Karpas-422 (cell line): ENCODE measurements around the gene HOXB6. TPM values are rescaled to one million over a fixed set of nuclear protein-coding genes. Genes with fewer than 3 reads are reported as not detected.

ENCODE experiments used
- DNase-seq: peaks from one replicate; pipeline ENCODE4 v3.0.0-alpha.2; 2015
- H2AFZ ChIP-seq: fragments of 200-600 bp; sonication (generic); 2 replicates; pipeline ENCODE4 v1.6.1; 2014; ENCODE audit warnings: antibody characterized with exemption, low read length, mixed read lengths
- H3K27ac ChIP-seq: fragments of 200-600 bp; sonication (generic); 2 replicates; pipeline ENCODE4 v1.5.1; 2014; ENCODE audit warnings: mild to moderate bottlenecking, low read length, moderate library complexity
- H3K27me3 ChIP-seq: fragments of 200-600 bp; sonication (generic); 2 replicates; pipeline ENCODE4 v1.6.1; 2014; ENCODE audit warnings: low read length, mixed read lengths
- H3K36me3 ChIP-seq: fragments of 200-600 bp; sonication (generic); 2 replicates; pipeline ENCODE4 v1.6.1; 2014; ENCODE audit warnings: low read length, mixed read lengths; ENCODE audit not compliant: insufficient read depth
- H3K4me1 ChIP-seq: fragments of 200-600 bp; sonication (generic); 2 replicates; pipeline ENCODE4 v1.6.1; 2014; ENCODE audit warnings: mild to moderate bottlenecking, low read length, mixed read lengths
- H3K4me2 ChIP-seq: fragments of 200-600 bp; sonication (generic); 2 replicates; pipeline ENCODE4 v1.6.1; 2014; ENCODE audit warnings: low read length, low read depth, mild to moderate bottlenecking; ENCODE audit not compliant: poor library complexity, severe bottlenecking
- H3K4me3 ChIP-seq: fragments of 200-600 bp; sonication (generic); 2 replicates; pipeline ENCODE4 v1.5.1; 2014; ENCODE audit warnings: mild to moderate bottlenecking, antibody characterized with exemption, low read length, mixed read lengths
- H3K79me2 ChIP-seq: fragments of 200-600 bp; sonication (generic); 2 replicates; pipeline ENCODE4 v1.6.1; 2014; ENCODE audit warnings: mild to moderate bottlenecking, low read length, mixed read lengths
- H3K9ac ChIP-seq: fragments of 200-600 bp; sonication (generic); 2 replicates; pipeline ENCODE4 v1.6.0; 2014; ENCODE audit warnings: low read length
- H3K9me2 ChIP-seq: fragments of 200-600 bp; sonication (generic), shearing (Covaris generic); replicated peaks from 2 replicates; pipeline ENCODE4 v1.6.0; 2014; ENCODE audit warnings: mild to moderate bottlenecking, low read length, moderate library complexity; ENCODE audit not compliant: insufficient read depth
- H3K9me3 ChIP-seq: fragments of 300-700, 200-600 bp; sonication (generic); 2 replicates; pipeline ENCODE4 v1.6.1; 2014; ENCODE audit warnings: low read length, mixed read lengths
- H4K20me1 ChIP-seq: fragments of 200-600 bp; sonication (generic); 2 replicates; pipeline ENCODE4 v1.6.1; 2014; ENCODE audit warnings: mild to moderate bottlenecking, antibody characterized with exemption, low read length, low read depth; ENCODE audit not compliant: insufficient read depth
- total RNA-seq: library from RNA; depleted of rRNA; stranded (reverse); fragments of >200 nt; shearing (Covaris generic); gene quantifications from 2 replicates; pipeline ENCODE4 v1.2.3, GENCODE V29; 2014; ENCODE audit warnings: low replicate concordance

Gene HOXB6
- total RNA-seq, 1 experiment from 2014 or later, result 0.48 TPM

DNA sequence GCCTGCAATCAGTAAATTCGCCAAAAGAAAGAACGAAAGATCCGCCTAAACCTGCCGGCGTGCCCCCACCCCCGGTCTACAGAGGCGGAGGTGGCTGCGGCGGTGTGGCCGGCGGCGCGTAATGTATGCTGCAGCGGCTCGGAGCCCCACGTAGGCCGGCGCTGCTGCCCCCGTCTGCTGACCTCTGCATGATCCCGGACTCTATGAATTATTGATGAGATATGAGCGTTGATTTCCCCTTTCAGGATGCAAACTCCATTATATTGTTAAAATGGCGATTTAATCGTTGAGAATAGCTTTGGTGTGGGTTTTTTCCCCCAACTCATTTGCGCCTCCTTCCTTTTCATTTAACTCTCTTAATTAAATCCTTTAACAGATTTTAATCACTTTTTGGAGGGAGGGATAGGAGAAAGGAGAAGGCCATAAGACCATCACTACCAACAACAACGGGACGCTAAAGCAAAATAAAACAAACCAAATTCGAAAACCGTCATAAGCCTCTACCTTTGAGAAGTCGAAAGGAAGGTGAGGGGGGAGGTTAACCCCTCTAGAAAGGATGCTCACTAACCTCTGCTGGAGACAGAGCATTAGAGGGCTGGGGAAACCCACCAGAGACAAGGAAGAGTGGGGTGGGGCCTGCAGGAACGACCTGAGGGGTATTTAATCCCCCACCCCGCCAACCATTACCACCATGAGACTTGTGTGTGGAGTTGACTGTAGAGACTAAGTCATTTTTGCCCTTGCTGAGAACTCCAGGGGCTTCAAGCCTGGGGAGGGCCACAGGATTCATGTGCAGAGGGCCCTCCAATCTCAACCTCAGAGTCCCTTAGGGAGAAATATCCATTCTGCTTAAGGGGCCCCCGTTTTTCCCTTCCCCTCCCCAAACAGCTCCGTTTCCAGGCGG lies 18.2 kb downstream of the HOXB6 start:
- no peak overlapping the region for H3K27ac ChIP-seq
- H3K9me3 ChIP-seq, result no peaks in the 10 kb centered on the region
- no peaks in the 10 kb centered on the region for H3K79me2 ChIP-seq
- peak overlapping the region; percentile 68; the same call in 1 of the 2 replicates for H3K4me3 ChIP-seq
- no peaks in the 10 kb centered on the region for H3K36me3 ChIP-seq
- H3K9ac ChIP-seq, result peak overlapping the region; percentile 59
- H3K4me1 ChIP-seq, result peaks cover 19% of the 10 kb centered on the region
- H4K20me1 ChIP-seq, result no peaks in the 10 kb centered on the region
- H3K4me2 ChIP-seq, result peak overlapping the region; percentile 80
- H3K27me3 ChIP-seq, result peaks cover 4% of the 10 kb centered on the region; the same call in 1 of the 2 replicates
- DNase-seq, result no peak
- no peaks in the 10 kb centered on the region for H3K9me2 ChIP-seq
- peak overlapping the region; percentile 86; the same call in 1 of the 2 replicates for H2AFZ ChIP-seq

DNA sequence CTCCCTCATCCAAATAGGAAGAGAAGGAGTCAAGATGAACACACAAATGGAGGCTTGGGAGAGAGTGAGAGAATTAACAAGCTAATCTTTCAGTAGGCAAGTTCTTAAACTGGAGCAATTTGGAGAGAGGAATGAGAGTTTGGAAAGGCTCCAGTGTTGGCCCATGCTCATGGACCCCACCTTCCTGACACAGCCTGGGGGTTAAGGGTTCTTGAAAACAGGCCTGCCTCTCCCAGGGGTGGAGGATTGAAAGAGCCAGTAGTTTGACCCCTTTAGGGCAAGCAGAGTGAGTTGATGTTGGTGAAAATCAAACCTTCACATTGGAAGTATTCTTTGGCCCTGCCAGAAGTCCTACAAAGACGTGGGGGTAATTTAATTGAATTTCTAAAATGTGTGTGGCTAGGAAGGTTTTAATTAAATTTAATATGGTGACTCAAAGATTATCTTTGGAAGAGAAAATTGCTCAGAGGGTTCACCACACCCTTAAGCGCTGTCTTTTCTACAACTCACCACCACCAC lies 20.5 kb downstream of the HOXB6 start:
- Histone ChIP-seq H3K4me3 (no peak overlapping the region), H3K79me2 (no peaks in the 10 kb centered on the region), H3K27me3 (peaks cover 4% of the 10 kb centered on the region; the same call in 1 of the 2 replicates), H2AFZ (no peak overlapping the region), H3K4me1 (peaks cover 21% of the 10 kb centered on the region), H3K4me2 (no peak overlapping the region), H3K9me3 (no peaks in the 10 kb centered on the region), H3K9ac (no peak overlapping the region), H3K27ac (no peak overlapping the region), H3K9me2 (no peaks in the 10 kb centered on the region), H3K36me3 (no peaks in the 10 kb centered on the region), H4K20me1 (no peaks in the 10 kb centered on the region)
- no peak for DNase-seq

DNA sequence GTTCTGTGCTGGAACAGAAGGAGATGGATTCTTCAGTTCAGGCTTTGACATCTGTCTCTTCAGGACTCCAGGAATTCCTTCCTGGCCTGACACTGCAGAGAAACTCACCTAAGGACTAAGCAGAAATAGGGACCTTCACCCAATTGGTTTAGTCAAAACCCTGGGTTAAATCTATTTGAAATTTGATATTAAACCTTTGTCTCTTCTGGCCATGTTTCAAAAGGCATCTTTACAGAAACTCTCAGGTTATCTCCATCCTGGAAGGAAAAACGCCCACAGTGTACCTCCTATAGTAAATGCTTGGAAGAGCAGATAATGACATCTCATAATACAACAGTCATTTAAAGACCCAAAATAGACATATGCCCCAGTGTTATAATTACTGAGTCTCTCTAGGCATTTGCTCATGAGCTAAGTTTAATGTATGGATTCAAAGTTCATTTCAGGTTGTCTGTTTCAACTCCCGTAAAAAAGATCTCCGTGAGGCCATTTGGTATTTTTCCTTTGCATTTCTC lies 21.0 kb downstream of the HOXB6 start:
- H2AFZ ChIP-seq, result no peak overlapping the region
- H3K9me3 ChIP-seq, result no peaks in the 10 kb centered on the region
- H3K4me1 ChIP-seq, result peaks cover 26% of the 10 kb centered on the region
- no peak overlapping the region for H3K9ac ChIP-seq
- H3K27ac ChIP-seq, result no peak overlapping the region
- DNase-seq, result no peak
- no peaks in the 10 kb centered on the region for H4K20me1 ChIP-seq
- H3K4me3 ChIP-seq, result no peak overlapping the region
- H3K79me2 ChIP-seq, result no peaks in the 10 kb centered on the region
- H3K9me2 ChIP-seq, result no peaks in the 10 kb centered on the region
- H3K36me3 ChIP-seq, result no peaks in the 10 kb centered on the region
- H3K27me3 ChIP-seq, result peaks cover 4% of the 10 kb centered on the region; the same call in 1 of the 2 replicates
- H3K4me2 ChIP-seq, result no peak overlapping the region

- no peak for DNase-seq
- Histone ChIP-seq H3K9me2 (no peaks in the 10 kb centered on the region), H3K9me3 (no peaks in the 10 kb centered on the region), H3K36me3 (no peaks in the 10 kb centered on the region), H3K4me3 (no peak overlapping the region), H3K79me2 (no peaks in the 10 kb centered on the region; the same call in 1 of the 2 replicates), H2AFZ (no peak overlapping the region), H3K4me2 (no peak overlapping the region), H3K27ac (no peak overlapping the region), H3K9ac (no peak overlapping the region), H4K20me1 (no peaks in the 10 kb centered on the region), H3K27me3 (peaks cover 4% of the 10 kb centered on the region; the same call in 1 of the 2 replicates), H3K4me1 (peaks cover 29% of the 10 kb centered on the region)
These were observed 22.1 kb downstream of the HOXB6 start for GRCh38 chr17:48582750-48583069.

- H3K36me3 ChIP-seq, result no peaks in the 10 kb centered on the region
- no peak overlapping the region for H3K9ac ChIP-seq
- H3K4me3 ChIP-seq, result no peak overlapping the region
- no peaks in the 10 kb centered on the region for H3K9me2 ChIP-seq
- H3K4me1 ChIP-seq, result peaks cover 24% of the 10 kb centered on the region
- H2AFZ ChIP-seq, result no peak overlapping the region
- H4K20me1 ChIP-seq, result no peaks in the 10 kb centered on the region
- peaks cover 4% of the 10 kb centered on the region; the same call in 1 of the 2 replicates for H3K79me2 ChIP-seq
- no peak overlapping the region for H3K27ac ChIP-seq
- no peaks in the 10 kb centered on the region for H3K9me3 ChIP-seq
- no peak overlapping the region for H3K4me2 ChIP-seq
- no peak for DNase-seq
- no peaks in the 10 kb centered on the region for H3K27me3 ChIP-seq
These were observed 24.8 kb downstream of the HOXB6 start for GRCh38 chr17:48579760-48580554.

DNA sequence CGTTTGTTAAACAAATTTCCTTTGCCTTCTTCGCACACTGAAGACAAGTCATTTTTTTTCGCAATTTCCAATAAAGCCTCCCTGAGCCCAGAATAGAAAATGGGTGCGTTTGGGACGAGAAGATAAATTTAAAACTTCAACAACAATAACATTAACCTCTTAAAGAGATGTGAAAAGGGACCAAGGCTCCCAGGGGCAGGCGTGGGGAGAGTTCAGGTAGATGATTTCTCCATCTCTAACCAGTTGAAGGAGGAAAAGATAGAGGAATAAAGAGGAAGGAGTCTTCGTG lies 25.4 kb downstream of the HOXB6 start:
- no peaks in the 10 kb centered on the region for H3K36me3 ChIP-seq
- H4K20me1 ChIP-seq, result no peaks in the 10 kb centered on the region
- H3K4me1 ChIP-seq, result peaks cover 22% of the 10 kb centered on the region
- H3K9me2 ChIP-seq, result no peaks in the 10 kb centered on the region
- no peaks in the 10 kb centered on the region for H3K27me3 ChIP-seq
- peak overlapping the region; percentile 97 for H3K4me2 ChIP-seq
- no peak overlapping the region for H2AFZ ChIP-seq
- H3K4me3 ChIP-seq, result peak overlapping the region; percentile 89; the same call in 1 of the 2 replicates
- DNase-seq, result no peak
- H3K79me2 ChIP-seq, result peaks cover 4% of the 10 kb centered on the region; the same call in 1 of the 2 replicates
- H3K9ac ChIP-seq, result peak overlapping the region; percentile 86
- H3K27ac ChIP-seq, result no peak overlapping the region
- H3K9me3 ChIP-seq, result no peaks in the 10 kb centered on the region

GRCh38 chr17:48578616-48579470 lies 25.9 kb downstream of the HOXB6 start:
- peak overlapping the region; percentile 98 for H2AFZ ChIP-seq
- no peaks in the 10 kb centered on the region for H4K20me1 ChIP-seq
- H3K79me2 ChIP-seq, result peaks cover 4% of the 10 kb centered on the region; the same call in 1 of the 2 replicates
- peaks cover 22% of the 10 kb centered on the region for H3K4me1 ChIP-seq
- peak overlapping the region; percentile 89 for H3K4me3 ChIP-seq
- no peaks in the 10 kb centered on the region for H3K9me3 ChIP-seq
- H3K27ac ChIP-seq, result no peak overlapping the region
- H3K9me2 ChIP-seq, result no peaks in the 10 kb centered on the region
- H3K4me2 ChIP-seq, result peak overlapping the region; percentile 97
- peak overlapping the region; percentile 86 for H3K9ac ChIP-seq
- no peak for DNase-seq
- no peaks in the 10 kb centered on the region for H3K36me3 ChIP-seq
- H3K27me3 ChIP-seq, result no peaks in the 10 kb centered on the region
